ENCODE measurements around the gene SDR9C7. TPM values are rescaled to one million over a fixed set of nuclear protein-coding genes. Genes with fewer than 3 reads are reported as not detected.
"Not testable (repeated sequence)": the region's sequence is repeated elsewhere in the genome, so short reads cannot be mapped to it uniquely, and the experiment has no call there.

The SDR9C7 gene
- total RNA-seq, 2 experiments from 2014 or later = not detected

DNA sequence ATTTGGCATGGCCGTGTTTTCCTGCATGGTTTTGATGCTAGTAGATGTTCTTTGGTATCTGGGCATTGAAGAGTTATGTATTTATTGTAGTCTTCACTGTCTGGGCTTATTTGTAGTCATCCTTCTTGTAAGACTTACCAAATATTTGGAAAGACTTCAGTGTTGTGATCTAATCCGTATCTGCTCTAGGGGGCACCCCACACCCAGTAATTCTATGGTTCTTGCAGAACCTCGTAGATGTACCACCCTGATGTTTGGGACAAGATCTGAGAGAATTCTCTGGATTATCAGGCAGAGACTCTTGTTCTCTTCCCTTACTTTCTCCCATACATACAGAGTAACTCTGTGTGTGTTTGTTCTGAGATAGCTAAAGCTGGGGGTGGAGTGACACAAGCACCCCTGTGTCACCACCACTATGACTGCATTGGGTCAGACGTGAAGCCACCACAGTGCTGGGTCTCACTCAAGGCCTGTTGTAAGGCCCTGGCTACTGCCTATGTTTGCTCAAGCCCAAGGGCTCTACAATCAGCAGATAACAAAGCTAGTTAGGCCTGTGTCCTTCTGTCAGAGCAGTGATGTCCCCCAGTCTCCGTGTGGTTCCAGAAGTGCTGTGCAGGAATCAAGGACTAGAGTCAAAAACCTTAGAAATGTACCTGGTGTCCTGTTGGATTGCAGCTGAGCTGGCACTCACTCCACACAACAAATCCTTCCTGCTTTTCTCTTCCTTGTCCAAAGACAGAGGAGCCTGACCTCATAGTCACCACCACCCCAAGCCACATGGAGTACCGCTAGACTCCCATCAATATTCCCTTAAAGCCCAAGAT, 13.6 kb upstream of the SDR9C7 start:
- Histone ChIP-seq H3K4me3 (ENCODE audit: low read depth, low read length, poor library complexity, severe bottlenecking) (no peak overlapping the region), H3K79me2 (ENCODE audit: insufficient read depth, low read depth, low read length) (no peaks in the 10 kb centered on the region), H3K9me2 (ENCODE audit: insufficient read depth, low read length) (no peaks in the 10 kb centered on the region), H3K9me3 (ENCODE audit: low read length) (no peaks in the 10 kb centered on the region), H3K4me1 (ENCODE audit: insufficient read depth, low read length, poor library complexity, severe bottlenecking) (no peaks in the 10 kb centered on the region), H3K4me2 (ENCODE audit: low read length) (no peak overlapping the region), H4K20me1 (ENCODE audit: insufficient read depth, low read length) (no peaks in the 10 kb centered on the region), H2AFZ (ENCODE audit: low read length) (no peak overlapping the region), H3K36me3 (ENCODE audit: insufficient read depth, low read length) (no peaks in the 10 kb centered on the region), H3K27ac (ENCODE audit: low read depth, low read length, poor library complexity, severe bottlenecking) (no peak overlapping the region)
- TF ChIP-seq EZH2phosphoT487 (IDR thresholded peaks at IDR 0.05; ENCODE audit: borderline replicate concordance, low read depth, low read length) = no peak
- TF ChIP-seq, protein P1, sequence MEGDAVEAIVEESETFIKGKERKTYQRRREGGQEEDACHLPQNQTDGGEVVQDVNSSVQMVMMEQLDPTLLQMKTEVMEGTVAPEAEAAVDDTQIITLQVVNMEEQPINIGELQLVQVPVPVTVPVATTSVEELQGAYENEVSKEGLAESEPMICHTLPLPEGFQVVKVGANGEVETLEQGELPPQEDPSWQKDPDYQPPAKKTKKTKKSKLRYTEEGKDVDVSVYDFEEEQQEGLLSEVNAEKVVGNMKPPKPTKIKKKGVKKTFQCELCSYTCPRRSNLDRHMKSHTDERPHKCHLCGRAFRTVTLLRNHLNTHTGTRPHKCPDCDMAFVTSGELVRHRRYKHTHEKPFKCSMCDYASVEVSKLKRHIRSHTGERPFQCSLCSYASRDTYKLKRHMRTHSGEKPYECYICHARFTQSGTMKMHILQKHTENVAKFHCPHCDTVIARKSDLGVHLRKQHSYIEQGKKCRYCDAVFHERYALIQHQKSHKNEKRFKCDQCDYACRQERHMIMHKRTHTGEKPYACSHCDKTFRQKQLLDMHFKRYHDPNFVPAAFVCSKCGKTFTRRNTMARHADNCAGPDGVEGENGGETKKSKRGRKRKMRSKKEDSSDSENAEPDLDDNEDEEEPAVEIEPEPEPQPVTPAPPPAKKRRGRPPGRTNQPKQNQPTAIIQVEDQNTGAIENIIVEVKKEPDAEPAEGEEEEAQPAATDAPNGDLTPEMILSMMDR (conservative IDR thresholded peaks at IDR 0.05; ENCODE audit: low read length) = peak; percentile 49; the same call in 1 of the 2 replicates
- intact Hi-C loops (cut with micrococcal nuclease; ENCODE audit: unreplicated experiment) = no loop called here
- ChIA-PET CTCF (ENCODE audit: unreplicated experiment) (no interaction called here), POLR2A (interaction anchor here (0.7 kb wide), 2 partner anchors 181 to 207 kb away, joined by 3 to 4 read pairs; no protein-coding TSS in a partner anchor)
- peak; percentile 7 for DNase-seq (ENCODE audit: low spot score)
- no TSS peak for BruUV-seq (replicated peaks)

DNA sequence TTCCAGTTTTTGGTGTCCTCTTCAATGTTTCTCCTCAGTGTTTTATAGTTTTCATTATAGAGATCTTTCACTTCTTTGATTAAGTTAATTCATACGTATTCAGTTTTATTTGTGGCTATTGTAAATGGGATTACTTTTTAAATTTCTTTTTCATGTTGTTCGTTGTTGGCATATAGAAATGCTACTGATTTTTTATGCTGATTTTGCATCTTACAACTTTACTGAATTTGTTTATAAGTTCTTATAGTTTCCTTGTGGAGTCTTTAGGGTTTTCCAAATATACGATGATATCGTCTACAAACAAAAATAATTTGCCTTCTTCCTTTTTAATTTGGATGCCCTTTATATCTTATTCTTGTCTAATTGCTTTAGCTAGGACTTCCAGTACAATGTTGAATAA, 9.7 kb upstream of the SDR9C7 start:
- no peaks in the 10 kb centered on the region for H4K20me1 ChIP-seq (ENCODE audit: insufficient read depth, low read length)
- intact Hi-C loops (cut with micrococcal nuclease; ENCODE audit: unreplicated experiment) = no loop called here
- H3K36me3 ChIP-seq (ENCODE audit: insufficient read depth, low read length) = no peaks in the 10 kb centered on the region
- no peak overlapping the region for H2AFZ ChIP-seq (ENCODE audit: low read length)
- CTCF ChIA-PET (ENCODE audit: unreplicated experiment) = no interaction called here
- H3K27ac ChIP-seq (ENCODE audit: low read depth, low read length, poor library complexity, severe bottlenecking) = no peak overlapping the region
- no peaks in the 10 kb centered on the region for H3K79me2 ChIP-seq (ENCODE audit: insufficient read depth, low read depth, low read length)
- no peak for DNase-seq (ENCODE audit: low spot score)
- no peaks in the 10 kb centered on the region for H3K9me3 ChIP-seq (ENCODE audit: low read length)
- no peak overlapping the region for H3K4me2 ChIP-seq (ENCODE audit: low read length)
- no peaks in the 10 kb centered on the region for H3K9me2 ChIP-seq (ENCODE audit: insufficient read depth, low read length)
- POLR2A ChIA-PET = no interaction called here
- BruUV-seq (replicated peaks) = no TSS peak
- TF ChIP-seq, protein P1 (conservative IDR thresholded peaks at IDR 0.05; ENCODE audit: low read length) = no peak
- no peak for TF ChIP-seq EZH2phosphoT487 (IDR thresholded peaks at IDR 0.05; ENCODE audit: borderline replicate concordance, low read depth, low read length)
- no peaks in the 10 kb centered on the region for H3K4me1 ChIP-seq (ENCODE audit: insufficient read depth, low read length, poor library complexity, severe bottlenecking)
- H3K4me3 ChIP-seq (ENCODE audit: low read depth, low read length, poor library complexity, severe bottlenecking) = no peak overlapping the region

DNA sequence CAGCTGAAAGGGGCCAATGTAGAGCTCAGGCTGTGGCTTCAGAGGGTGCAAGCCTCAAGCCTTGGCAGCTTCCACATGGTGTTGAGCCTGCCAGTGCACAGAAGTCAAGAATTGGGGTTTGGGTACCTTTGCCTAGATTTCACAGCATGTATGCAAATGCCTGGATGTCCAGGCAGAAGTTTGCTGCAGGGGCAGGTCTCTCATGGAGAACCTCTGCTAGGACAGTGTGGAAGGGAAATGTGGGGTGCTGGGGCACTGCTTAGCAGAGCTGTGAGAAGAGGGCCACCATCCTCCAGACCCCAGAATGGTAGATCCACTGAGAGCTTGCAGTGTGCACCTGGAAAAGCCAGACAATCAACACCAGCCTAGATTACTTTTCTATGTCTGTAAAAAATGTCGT, 9.2 kb upstream of the SDR9C7 start:
- H3K4me3 ChIP-seq (ENCODE audit: low read depth, low read length, poor library complexity, severe bottlenecking); H3K9me2 ChIP-seq (ENCODE audit: insufficient read depth, low read length); H3K9me3 ChIP-seq (ENCODE audit: low read length); H4K20me1 ChIP-seq (ENCODE audit: insufficient read depth, low read length); H2AFZ ChIP-seq (ENCODE audit: low read length); intact Hi-C loops (cut with micrococcal nuclease; ENCODE audit: unreplicated experiment); H3K27ac ChIP-seq (ENCODE audit: low read depth, low read length, poor library complexity, severe bottlenecking); H3K79me2 ChIP-seq (ENCODE audit: insufficient read depth, low read depth, low read length); H3K4me1 ChIP-seq (ENCODE audit: insufficient read depth, low read length, poor library complexity, severe bottlenecking); POLR2A ChIA-PET; BruUV-seq (replicated peaks); H3K36me3 ChIP-seq (ENCODE audit: insufficient read depth, low read length); H3K4me2 ChIP-seq (ENCODE audit: low read length); CTCF ChIA-PET (ENCODE audit: unreplicated experiment); DNase-seq (ENCODE audit: low spot score): not testable (repeated sequence)

All from OCI-LY7 (cell line).